Esophagus muscularis mucosa (tissue), 4 donors: Measurements from ENCODE around the gene TANC1.

Experiments used
- CTCF ChIP-seq, 3 experiments: fragments of 200-600 bp in 2 of 3; fragments of 450-650 bp in 1 of 3; sonication (generic) in 2 of 3; IDR thresholded peaks; one replicate each; pipeline ENCODE4 v1.5.1; 2017 to 2019; ENCODE audit warnings: antibody characterized with exemption in 3 of 3, mild to moderate bottlenecking in 2 of 3, moderate library complexity in 1 of 3
- EP300 ChIP-seq: sonication (generic); formaldehyde crosslinking; IDR thresholded peaks from one replicate; pipeline ENCODE4 v1.6.1; 2017; ENCODE audit warnings: antibody characterized with exemption
- POLR2A ChIP-seq: fragments of 450-650 bp; IDR thresholded peaks from one replicate; pipeline ENCODE4 v1.6.1; 2017; ENCODE audit warnings: antibody characterized with exemption, moderate library complexity, mild to moderate bottlenecking, low read depth

DNA sequence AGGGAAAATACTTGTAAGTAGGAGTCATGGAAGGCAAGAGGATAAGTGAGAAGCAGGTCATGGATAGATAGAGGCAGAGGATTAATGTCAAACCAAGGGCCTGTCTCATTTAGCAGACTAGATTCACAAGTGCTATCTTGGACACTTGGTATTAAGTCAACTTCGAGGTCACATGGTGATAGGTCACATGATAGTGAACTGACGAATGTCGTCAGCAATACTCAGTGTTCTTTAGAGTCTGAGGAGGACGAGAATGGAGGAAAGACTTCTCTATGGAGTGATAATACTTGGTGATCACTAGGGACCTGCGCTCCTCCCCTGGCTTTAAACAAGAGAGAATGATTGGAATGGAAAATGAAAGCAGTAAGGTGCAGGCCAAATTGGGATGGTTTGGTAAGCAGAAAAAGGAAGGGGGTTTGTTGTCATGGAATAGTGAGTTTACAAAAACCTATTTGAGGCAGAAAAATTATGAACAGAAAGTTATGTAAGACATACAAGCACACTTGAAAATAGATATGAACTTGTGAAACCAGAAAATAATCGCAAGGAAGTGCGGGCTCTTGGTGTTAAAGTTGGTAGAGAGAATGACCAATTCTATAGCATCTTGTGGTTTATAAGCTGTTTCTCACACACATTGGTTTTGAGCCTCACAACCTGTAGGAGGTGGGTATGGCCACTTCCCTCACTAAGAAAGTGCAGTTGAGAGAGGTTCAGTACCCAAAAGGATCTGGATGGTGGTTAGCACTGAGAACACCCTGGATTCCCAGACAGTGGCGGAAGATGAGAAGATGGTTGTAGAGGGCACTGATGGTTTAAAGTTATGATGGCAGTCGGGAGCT is 176.6 kb downstream of the TANC1 start:
- TF ChIP-seq CTCF (IDR thresholded peaks at IDR 0.05): no peak
- no peak for TF ChIP-seq EP300
- no peak for TF ChIP-seq POLR2A
